CD4-positive, alpha-beta T cell treated with Interleukin-1 beta for 1 hour (primary cell): ENCODE measurements around the gene CORO2A.
"Not testable (repeated sequence)": the region's sequence is repeated elsewhere in the genome, so short reads cannot be mapped to it uniquely, and the experiment has no call there.

Experiments
- DNase-seq, 2 donors: peaks; one replicate each; pipeline ENCODE4 v3.0.0-alpha.2; 2020 to 2022

Gene CORO2A

GRCh38 chr9:98080326-98080725 is 112.1 kb downstream of the CORO2A start:
- no peak for DNase-seq

DNA sequence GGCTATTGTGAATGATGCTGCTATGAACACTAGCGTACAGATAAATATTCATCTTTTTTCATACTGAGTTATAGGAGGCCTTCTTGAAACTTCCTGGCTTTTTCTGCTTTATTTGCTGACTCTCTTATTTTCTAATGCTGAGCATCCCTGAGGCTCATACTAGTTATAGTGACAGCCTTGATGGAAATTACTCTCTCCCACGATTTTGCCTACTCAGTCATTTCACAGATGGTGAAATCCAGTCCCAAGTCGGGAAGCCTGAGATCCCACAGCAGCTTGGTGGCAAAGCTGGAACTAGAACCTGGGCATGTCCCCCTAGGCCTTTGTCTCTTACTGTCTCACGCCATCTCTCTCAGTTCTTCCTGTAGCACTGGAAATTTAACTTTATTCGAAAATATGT is 113.5 kb downstream of the CORO2A start:
- DNase-seq: no peak

GRCh38 chr9:98076514-98076890 is 115.9 kb downstream of the CORO2A start:
- DNase-seq: not testable (repeated sequence)

DNA sequence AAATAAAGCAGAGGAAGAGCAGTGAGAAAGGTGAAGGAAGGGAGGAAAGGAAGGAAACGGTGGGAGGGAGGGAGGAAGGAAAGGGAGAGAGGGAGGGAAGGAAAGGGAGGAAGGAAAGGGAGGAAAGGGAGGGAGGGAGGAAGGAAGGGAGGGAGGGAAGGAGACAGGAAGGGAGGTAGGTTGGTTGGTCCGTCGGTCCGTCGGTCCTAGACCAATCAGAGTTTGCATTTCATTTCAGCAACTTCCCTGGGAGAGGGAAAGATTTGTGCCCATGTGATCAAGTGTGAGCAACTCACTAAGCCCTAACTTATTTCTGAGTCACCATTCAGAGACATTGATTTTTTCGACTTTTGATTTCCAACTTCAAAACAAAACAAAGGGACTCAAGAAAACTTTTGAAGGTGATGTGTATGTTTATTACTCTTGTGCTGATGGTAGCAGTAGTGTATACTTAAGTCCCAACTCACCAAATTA is 117.1 kb downstream of the CORO2A start:
- peak in 1 of 2 donors; percentile 45 for DNase-seq

DNA sequence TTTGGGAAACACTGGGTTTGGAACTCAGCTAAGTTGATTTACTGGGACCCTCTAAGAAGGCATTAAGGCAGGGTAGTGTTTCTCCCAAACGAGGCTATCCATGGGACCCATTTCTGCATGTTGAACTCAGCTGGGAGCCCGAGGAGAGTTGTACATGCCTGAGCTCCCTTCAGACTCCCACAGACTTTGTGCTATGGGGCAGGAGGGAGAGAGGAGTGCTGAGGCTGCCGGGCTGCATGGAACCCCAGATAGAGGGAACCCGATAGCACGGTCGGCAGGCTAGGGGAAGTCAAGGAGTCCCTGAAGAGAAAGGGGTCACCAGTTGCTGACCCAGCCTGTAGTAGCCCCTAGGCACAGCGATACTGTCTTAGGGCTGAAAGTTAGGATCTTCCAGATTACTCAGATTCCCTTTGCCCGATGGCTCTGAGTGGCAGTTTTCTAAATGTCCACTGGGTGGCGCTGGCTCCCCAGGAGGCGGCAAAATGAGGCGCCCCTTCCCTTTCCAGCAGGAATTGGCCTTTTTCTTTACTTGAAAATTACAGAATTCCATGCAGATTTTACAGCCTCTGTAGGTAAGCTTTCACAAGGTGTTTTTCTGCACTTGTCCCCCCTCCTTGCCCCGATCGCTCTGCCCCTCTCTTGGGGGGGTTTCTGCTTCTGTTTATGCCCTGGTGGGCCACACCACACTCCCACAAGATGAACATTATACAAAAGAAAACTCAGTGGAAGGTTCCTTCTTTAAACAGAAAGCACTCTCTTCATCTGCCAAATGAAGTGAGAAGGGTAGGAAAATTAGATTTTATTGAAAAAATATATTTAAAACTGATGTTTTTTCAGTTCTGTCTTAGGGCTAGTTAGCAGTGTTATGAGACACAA is 118.1 kb downstream of the CORO2A start:
- peak; percentile 61 to 72 for DNase-seq

DNA sequence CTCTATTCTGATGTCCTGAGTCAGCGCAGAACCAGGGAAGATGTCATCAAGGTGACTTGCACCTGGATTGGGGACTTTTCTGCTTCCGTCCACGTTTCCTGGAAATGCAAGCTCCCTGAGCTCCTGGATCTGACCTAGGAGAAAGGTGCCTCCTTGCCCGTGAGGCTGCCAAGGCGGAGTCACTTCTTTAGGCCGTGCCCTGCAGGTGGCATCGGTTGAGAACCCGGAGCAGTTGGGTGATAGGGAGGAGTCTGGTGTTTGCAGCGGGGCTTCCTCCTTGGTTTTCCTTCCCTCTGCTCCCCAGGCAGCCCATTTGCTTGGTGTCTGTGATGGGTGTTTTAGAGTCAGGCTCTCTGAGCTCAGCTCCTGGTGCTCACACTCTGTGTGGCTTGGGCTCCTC is 120.7 kb downstream of the CORO2A start:
- no peak for DNase-seq
